Measurements from ENCODE around the gene CDC42EP5. TPM values are rescaled to one million over a fixed set of nuclear protein-coding genes. Genes with fewer than 3 reads are reported as not detected.

The CDC42EP5 gene
- total and polyA plus RNA-seq, 2 donors from 2014 or later, result 19.3 to 29.9 TPM

- peaks cover 0 to 3% (median 3%) of the 10 kb centered on the region in 3 donors for H3K4me1 ChIP-seq (ENCODE audit: control insufficient read depth in 2 of 3, insufficient read depth in 2 of 3, low read depth in 1 of 3, low read length in 3 of 3)
- intact Hi-C loops (cut with DNase I), result no loop called here
- no peaks in the 10 kb centered on the region for H3K9me3 ChIP-seq (ENCODE audit: control insufficient read depth in 2 of 3, insufficient read depth in 1 of 3, low read length in 3 of 3)
- FAIRE-seq, result no peak
- peak; percentile 13 for TF ChIP-seq CTCF (IDR thresholded peaks at IDR 0.05; ENCODE audit: borderline replicate concordance, extremely low read depth, insufficient read depth)
- H3K4me3 ChIP-seq (ENCODE audit: low read length in 3 of 3), result no peak overlapping the region
- peak; percentile 78 to 89 (median 82) for DNase-seq
- H3K27me3 ChIP-seq (ENCODE audit: control insufficient read depth, insufficient read depth, low read length), result no peaks in the 10 kb centered on the region
- no peak overlapping the region for H3K27ac ChIP-seq (ENCODE audit: low read depth in 2 of 2, low read length in 2 of 2)
- no peaks in the 10 kb centered on the region for H3K36me3 ChIP-seq (ENCODE audit: control insufficient read depth in 2 of 3, insufficient read depth in 3 of 3, low read length in 3 of 3)
- H3K9ac ChIP-seq (ENCODE audit: low read length in 3 of 3), result no peak overlapping the region
These were observed 42.5 kb downstream of the CDC42EP5 start for GRCh38 chr19:54430306-54431254.

GRCh38 chr19:54429545-54430227 is 43.4 kb downstream of the CDC42EP5 start:
- FAIRE-seq, result no peak
- Histone ChIP-seq H3K27ac (ENCODE audit: low read depth in 2 of 2, low read length in 2 of 2) (no peak overlapping the region), H3K9ac (ENCODE audit: low read length in 3 of 3) (no peak overlapping the region), H3K9me3 (ENCODE audit: control insufficient read depth in 2 of 3, insufficient read depth in 1 of 3, low read length in 3 of 3) (no peaks in the 10 kb centered on the region), H3K27me3 (ENCODE audit: control insufficient read depth, insufficient read depth, low read length) (no peaks in the 10 kb centered on the region), H3K36me3 (ENCODE audit: control insufficient read depth in 2 of 3, insufficient read depth in 3 of 3, low read length in 3 of 3) (no peaks in the 10 kb centered on the region), H3K4me3 (ENCODE audit: low read length in 3 of 3) (no peak overlapping the region), H3K4me1 (ENCODE audit: control insufficient read depth in 2 of 3, insufficient read depth in 2 of 3, low read depth in 1 of 3, low read length in 3 of 3) (peaks cover 0 to 3% (median 3%) of the 10 kb centered on the region in 3 donors)
- DNase-seq, result peak in 1 of 5 donors; percentile 74
- intact Hi-C loops (cut with DNase I), result no loop called here
- TF ChIP-seq CTCF (IDR thresholded peaks at IDR 0.05; ENCODE audit: borderline replicate concordance, extremely low read depth, insufficient read depth), result no peak

GRCh38 chr19:54429176-54429495 is 44.0 kb downstream of the CDC42EP5 start:
- Histone ChIP-seq H3K4me3 (ENCODE audit: low read length in 3 of 3) (no peak overlapping the region), H3K36me3 (ENCODE audit: control insufficient read depth in 2 of 3, insufficient read depth in 3 of 3, low read length in 3 of 3) (no peaks in the 10 kb centered on the region), H3K9me3 (ENCODE audit: control insufficient read depth in 2 of 3, insufficient read depth in 1 of 3, low read length in 3 of 3) (no peaks in the 10 kb centered on the region), H3K4me1 (ENCODE audit: control insufficient read depth in 2 of 3, insufficient read depth in 2 of 3, low read depth in 1 of 3, low read length in 3 of 3) (peaks cover 0 to 3% (median 0%) of the 10 kb centered on the region in 3 donors), H3K9ac (ENCODE audit: low read length in 3 of 3) (no peak overlapping the region), H3K27me3 (ENCODE audit: control insufficient read depth, insufficient read depth, low read length) (no peaks in the 10 kb centered on the region), H3K27ac (ENCODE audit: low read depth in 2 of 2, low read length in 2 of 2) (no peak overlapping the region)
- FAIRE-seq (no peak), DNase-seq (no peak)
- intact Hi-C loops (cut with DNase I), result no loop called here
- no peak for TF ChIP-seq CTCF (IDR thresholded peaks at IDR 0.05; ENCODE audit: borderline replicate concordance, extremely low read depth, insufficient read depth)
